Measurements from ENCODE around the gene IP6K3. TPM values are rescaled to one million over a fixed set of nuclear protein-coding genes. Genes with fewer than 3 reads are reported as not detected.

The IP6K3 gene
- total and polyA plus RNA-seq, 11 donors, result 11.7 to 72.4 (median 30.8) TPM

GRCh38 chr6:33677143-33677660, 69.5 kb downstream of the IP6K3 start:
- no peaks in the 10 kb centered on the region for H3K9me3 ChIP-seq
- H3K27ac ChIP-seq, result no peak overlapping the region
- intact Hi-C loops (cut with DNase I), result loop anchor here in 1 of 10 donors (10.0 kb wide), 1 partner anchor 92 kb away; the partner anchor contains the start of gene BAK1
- no peak overlapping the region for H3K4me3 ChIP-seq
- DNase-seq (no peak), ATAC-seq (no peak)
- H3K36me3 ChIP-seq, result peaks cover 0 to 70% (median 54%) of the 10 kb centered on the region in 9 donors
- H3K27me3 ChIP-seq, result no peaks in the 10 kb centered on the region
- 84 to 87% (median 86%) methylated on average over 8 of the region's 8 CpGs for WGBS, 4 donors
- peaks cover 0 to 13% (median 6%) of the 10 kb centered on the region in 12 donors for H3K4me1 ChIP-seq
- no peak for TF ChIP-seq CTCF (IDR thresholded peaks at IDR 0.05)

GRCh38 chr6:33676416-33677142, 70.1 kb downstream of the IP6K3 start:
- Histone ChIP-seq H3K4me1 (peaks cover 0 to 13% (median 6%) of the 10 kb centered on the region in 12 donors), H3K4me3 (no peak overlapping the region), H3K27ac (no peak overlapping the region), H3K27me3 (no peaks in the 10 kb centered on the region), H3K36me3 (peaks cover 0 to 70% (median 51%) of the 10 kb centered on the region in 9 donors), H3K9me3 (no peaks in the 10 kb centered on the region)
- 93 to 96% (median 95%) methylated on average over 15 of the region's 15 CpGs for WGBS, 4 donors
- TF ChIP-seq POLR2A (IDR thresholded peaks at IDR 0.05), result no peak
- no peak for TF ChIP-seq CTCF (IDR thresholded peaks at IDR 0.05)
- ATAC-seq (no peak), DNase-seq (no peak)
- intact Hi-C loops (cut with DNase I), result loop anchor here in 1 of 10 donors (10.0 kb wide), 1 partner anchor 92 kb away; the partner anchor contains the start of gene BAK1

GRCh38 chr6:33675968-33676367, 70.7 kb downstream of the IP6K3 start:
- Histone ChIP-seq H3K9me3 (no peaks in the 10 kb centered on the region), H3K36me3 (peaks cover 0 to 68% (median 48%) of the 10 kb centered on the region in 9 donors), H3K27me3 (no peaks in the 10 kb centered on the region), H3K27ac (no peak overlapping the region), H3K4me3 (no peak overlapping the region), H3K4me1 (peaks cover 0 to 13% (median 6%) of the 10 kb centered on the region in 12 donors)
- DNase-seq (no peak), ATAC-seq (no peak)
- 77 to 93% (median 90%) methylated on average over 7 of the region's 7 CpGs for WGBS, 4 donors
- TF ChIP-seq CTCF (IDR thresholded peaks at IDR 0.05), result no peak
- intact Hi-C loops (cut with DNase I), result loop anchor here in 1 of 10 donors (10.0 kb wide), 1 partner anchor 91 kb away; the partner anchor contains the start of gene BAK1

- Histone ChIP-seq H3K9me3 (no peaks in the 10 kb centered on the region), H3K4me1 (peaks cover 0 to 13% (median 6%) of the 10 kb centered on the region in 12 donors), H3K4me3 (no peak overlapping the region), H3K27ac (no peak overlapping the region), H3K27me3 (no peaks in the 10 kb centered on the region), H3K36me3 (peaks cover 0 to 67% (median 44%) of the 10 kb centered on the region in 9 donors)
- WGBS, 4 donors, result 79 to 88% (median 84%) methylated on average over 7 of the region's 7 CpGs
- DNase-seq, result no peak
- no peak for ATAC-seq
- TF ChIP-seq POLR2A (IDR thresholded peaks at IDR 0.05) (no peak), CTCF (IDR thresholded peaks at IDR 0.05) (no peak)
- intact Hi-C loops (cut with DNase I), result loop anchor here in 7 of 10 donors (2.0 to 10.0 kb wide), 6 partner anchors 42 to 89 kb away; partner anchors contain the start of gene BAK1 (in 1 of the 7)
These were observed 72.9 kb downstream of the IP6K3 start for GRCh38 chr6:33673851-33674250.

Data from heart left ventricle (tissue), 16 donors.